Neural cell (in vitro differentiated cells): ENCODE measurements around the gene RABGGTA. TPM values are rescaled to one million over a fixed set of nuclear protein-coding genes. Genes with fewer than 3 reads are reported as not detected.

Source experiments
- H2AFZ ChIP-seq: fragments of 200-600, 300-800 bp; sonication (generic), shearing (Covaris generic); 2 replicates; pipeline ENCODE4 v1.6.0; 2014; ENCODE audit warnings: low read depth, mild to moderate bottlenecking, antibody characterized with exemption, low read length, moderate library complexity
- H3F3A ChIP-seq: fragments of 200-600 bp; shearing (Covaris generic); 2 replicates; pipeline ENCODE4 v1.6.1; 2016; ENCODE audit warnings: mild to moderate bottlenecking, moderate library complexity, mixed read lengths, antibody characterized with exemption, low read length; ENCODE audit not compliant: insufficient read depth, poor library complexity, severe bottlenecking
- H3K27ac ChIP-seq: fragments of 200-600, 300-800 bp; sonication (generic), shearing (Covaris generic); 2 replicates; pipeline ENCODE4 v1.5.1; 2014; ENCODE audit warnings: mild to moderate bottlenecking, low read length, moderate library complexity
- H3K27me3 ChIP-seq: fragments of 300-800, 200-600 bp; sonication (generic), shearing (Covaris generic); 2 replicates; pipeline ENCODE4 v1.6.0; 2014; ENCODE audit warnings: mild to moderate bottlenecking, low read depth, low read length, moderate library complexity; ENCODE audit not compliant: insufficient read depth
- H3K36me3 ChIP-seq: fragments of 300-800, 200-600 bp; sonication (generic), shearing (Covaris generic); 2 replicates; pipeline ENCODE4 v1.5.1; 2014; ENCODE audit warnings: mild to moderate bottlenecking, antibody characterized with exemption, low read length, moderate library complexity; ENCODE audit not compliant: insufficient read depth
- H3K4me2 ChIP-seq: fragments of 300-800, 200-600 bp; sonication (generic), shearing (Covaris generic); 2 replicates; pipeline ENCODE4 v1.6.0; 2014; ENCODE audit warnings: mild to moderate bottlenecking, low read length
- H3K4me3 ChIP-seq: fragments of 300-800, 200-600 bp; sonication (generic), shearing (Covaris generic); 2 replicates; pipeline ENCODE4 v1.5.1; 2014; ENCODE audit warnings: mild to moderate bottlenecking, low read length, moderate library complexity
- H3K79me2 ChIP-seq: fragments of 200-600 bp; shearing (Covaris generic); replicated peaks from 2 replicates; pipeline ENCODE4 v1.6.0; 2014; ENCODE audit warnings: mild to moderate bottlenecking, low read length, moderate library complexity; ENCODE audit not compliant: insufficient read depth
- H3K9ac ChIP-seq: fragments of 300-800, 200-600 bp; sonication (generic), shearing (Covaris generic); 2 replicates; pipeline ENCODE4 v1.6.1; 2016; ENCODE audit warnings: mild to moderate bottlenecking, low read length, mixed read lengths
- H3K9me2 ChIP-seq: fragments of 200-600 bp; shearing (Covaris generic); 2 replicates; pipeline ENCODE4 v1.6.1; 2016; ENCODE audit warnings: mild to moderate bottlenecking, low read length, mixed read lengths; ENCODE audit not compliant: insufficient read depth
- H3K9me3 ChIP-seq: fragments of 200-600, 300-800 bp; sonication (generic), shearing (Covaris generic); 2 replicates; pipeline ENCODE4 v1.6.1; 2016; ENCODE audit warnings: mild to moderate bottlenecking, mixed run types, low read length, moderate library complexity, mixed read lengths
- H4K20me1 ChIP-seq: fragments of 200-600 bp; shearing (Covaris generic); 2 replicates; pipeline ENCODE4 v1.6.1; 2016; ENCODE audit warnings: mild to moderate bottlenecking, mixed run types; ENCODE audit not compliant: insufficient read depth
- CTCF ChIP-seq: fragments of 450-650 bp; IDR thresholded peaks from 2 replicates; pipeline ENCODE4 v1.5.1; 2014; ENCODE audit warnings: antibody characterized with exemption, mild to moderate bottlenecking, moderate library complexity; ENCODE audit not compliant: poor library complexity, severe bottlenecking
- EP300 ChIP-seq: fragments of 450-650 bp; conservative IDR thresholded peaks from 2 replicates; pipeline ENCODE4 v1.6.1; 2014; ENCODE audit warnings: antibody characterized with exemption, mild to moderate bottlenecking, moderate library complexity; ENCODE audit not compliant: poor library complexity, severe bottlenecking
- EZH2 ChIP-seq: fragments of 200-600, 300-800 bp; shearing (Covaris generic), sonication (generic); IDR thresholded peaks from 2 replicates; pipeline ENCODE4 v1.6.1; 2014; ENCODE audit warnings: antibody characterized with exemption, low read length, borderline replicate concordance, mild to moderate bottlenecking; ENCODE audit not compliant: insufficient read depth, poor library complexity, severe bottlenecking
- MXI1 ChIP-seq: fragments of 450-650 bp; conservative IDR thresholded peaks from 2 replicates; pipeline ENCODE4 v1.6.1; 2014; ENCODE audit warnings: antibody characterized with exemption, mild to moderate bottlenecking; ENCODE audit not compliant: poor library complexity, severe bottlenecking
- POLR2AphosphoS5 ChIP-seq: IDR thresholded peaks from 2 replicates; pipeline ENCODE4 v1.6.1; 2012
- RAD21 ChIP-seq: fragments of 450-650 bp; conservative IDR thresholded peaks from 2 replicates; pipeline ENCODE4 v1.6.1; 2014; ENCODE audit warnings: antibody characterized with exemption, mild to moderate bottlenecking, moderate library complexity
- REST ChIP-seq: IDR thresholded peaks from 2 replicates; pipeline ENCODE4 v1.6.1; 2012; ENCODE audit warnings: borderline replicate concordance
- SMC3 ChIP-seq: fragments of 450-650 bp; conservative IDR thresholded peaks from 2 replicates; pipeline ENCODE4 v1.6.1; 2014; ENCODE audit warnings: antibody characterized with exemption, mild to moderate bottlenecking, moderate library complexity; ENCODE audit not compliant: poor library complexity
- TAF1 ChIP-seq: IDR thresholded peaks from 2 replicates; pipeline ENCODE4 v1.6.1; 2012; ENCODE audit warnings: low read depth
- polyA plus RNA-seq: library from polyadenylated mRNA; depleted of rRNA; stranded (reverse); fragments of >200 nt; gene quantifications from 2 replicates; pipeline ENCODE4 v1.2.3, GENCODE V29; 2014

RABGGTA gene
- polyA plus RNA-seq, 1 donor from 2014 or later, result 33.2 TPM

- H2AFZ ChIP-seq, result no peak overlapping the region
- no peak overlapping the region for H3K4me2 ChIP-seq
- H3K27me3 ChIP-seq, result no peaks in the 10 kb centered on the region
- H3K9ac ChIP-seq, result no peak overlapping the region
- H3K9me2 ChIP-seq, result no peaks in the 10 kb centered on the region
- no peaks in the 10 kb centered on the region for H3F3A ChIP-seq
- no peaks in the 10 kb centered on the region for H3K36me3 ChIP-seq
- H3K79me2 ChIP-seq, result no peaks in the 10 kb centered on the region
- H3K27ac ChIP-seq, result no peak overlapping the region
- TF ChIP-seq SMC3 (no peak), POLR2AphosphoS5 (no peak)
- no peak overlapping the region for H3K4me3 ChIP-seq
- H4K20me1 ChIP-seq, result no peaks in the 10 kb centered on the region
- H3K9me3 ChIP-seq, result no peaks in the 10 kb centered on the region
These were observed 13.3 kb downstream of the RABGGTA start for GRCh38 chr14:24258119-24258518.

GRCh38 chr14:24256960-24257359 is 14.4 kb downstream of the RABGGTA start:
- Histone ChIP-seq H3K27ac (no peak overlapping the region), H2AFZ (no peak overlapping the region), H3K27me3 (no peaks in the 10 kb centered on the region), H4K20me1 (no peaks in the 10 kb centered on the region), H3K9me2 (no peaks in the 10 kb centered on the region), H3F3A (no peaks in the 10 kb centered on the region), H3K4me2 (no peak overlapping the region), H3K4me3 (no peak overlapping the region), H3K79me2 (no peaks in the 10 kb centered on the region), H3K9ac (no peak overlapping the region), H3K9me3 (no peaks in the 10 kb centered on the region), H3K36me3 (no peaks in the 10 kb centered on the region)
- TF ChIP-seq SMC3 (no peak), EP300 (no peak), RAD21 (no peak), MXI1 (no peak), CTCF (no peak), POLR2AphosphoS5 (no peak), TAF1 (no peak), REST (no peak), EZH2 (no peak)
